Measurements from ENCODE around the gene SYCP3. TPM values are rescaled to one million over a fixed set of nuclear protein-coding genes. Genes with fewer than 3 reads are reported as not detected.

Gene SYCP3
- total RNA-seq, 4 donors from 2014 or later = not detected

- no peak for DNase-seq (ENCODE audit: extremely low spot score)
- 69% methylated on average over 5 of the region's 5 CpGs for WGBS
- intact Hi-C loops (cut with DNase I) = loop anchor here (5.0 kb wide), 1 partner anchor 344 kb away; no protein-coding TSS in a partner anchor
- Histone ChIP-seq H3K36me3 (peaks cover 5 to 66% (median 22%) of the 10 kb centered on the region in 4 donors), H3K27me3 (no peaks in the 10 kb centered on the region), H3K4me3 (no peak overlapping the region), H3K4me1 (peaks cover 0 to 13% (median 4%) of the 10 kb centered on the region in 4 donors), H3K9me3 (no peaks in the 10 kb centered on the region), H3K27ac (replicated peaks in 1 of 4) (no peak overlapping the region)
- TF ChIP-seq, protein P1, sequence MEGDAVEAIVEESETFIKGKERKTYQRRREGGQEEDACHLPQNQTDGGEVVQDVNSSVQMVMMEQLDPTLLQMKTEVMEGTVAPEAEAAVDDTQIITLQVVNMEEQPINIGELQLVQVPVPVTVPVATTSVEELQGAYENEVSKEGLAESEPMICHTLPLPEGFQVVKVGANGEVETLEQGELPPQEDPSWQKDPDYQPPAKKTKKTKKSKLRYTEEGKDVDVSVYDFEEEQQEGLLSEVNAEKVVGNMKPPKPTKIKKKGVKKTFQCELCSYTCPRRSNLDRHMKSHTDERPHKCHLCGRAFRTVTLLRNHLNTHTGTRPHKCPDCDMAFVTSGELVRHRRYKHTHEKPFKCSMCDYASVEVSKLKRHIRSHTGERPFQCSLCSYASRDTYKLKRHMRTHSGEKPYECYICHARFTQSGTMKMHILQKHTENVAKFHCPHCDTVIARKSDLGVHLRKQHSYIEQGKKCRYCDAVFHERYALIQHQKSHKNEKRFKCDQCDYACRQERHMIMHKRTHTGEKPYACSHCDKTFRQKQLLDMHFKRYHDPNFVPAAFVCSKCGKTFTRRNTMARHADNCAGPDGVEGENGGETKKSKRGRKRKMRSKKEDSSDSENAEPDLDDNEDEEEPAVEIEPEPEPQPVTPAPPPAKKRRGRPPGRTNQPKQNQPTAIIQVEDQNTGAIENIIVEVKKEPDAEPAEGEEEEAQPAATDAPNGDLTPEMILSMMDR (IDR thresholded peaks at IDR 0.05) = no peak
- TF ChIP-seq EP300 (IDR thresholded peaks at IDR 0.05) = no peak
- no peak for TF ChIP-seq POLR2AphosphoS5 (IDR thresholded peaks at IDR 0.05)
- no peak for TF ChIP-seq POLR2A (IDR thresholded peaks at IDR 0.05; ENCODE audit: low read depth)
Measured at GRCh38 chr12:101761350-101761749, 22.1 kb upstream of the SYCP3 start.

DNA sequence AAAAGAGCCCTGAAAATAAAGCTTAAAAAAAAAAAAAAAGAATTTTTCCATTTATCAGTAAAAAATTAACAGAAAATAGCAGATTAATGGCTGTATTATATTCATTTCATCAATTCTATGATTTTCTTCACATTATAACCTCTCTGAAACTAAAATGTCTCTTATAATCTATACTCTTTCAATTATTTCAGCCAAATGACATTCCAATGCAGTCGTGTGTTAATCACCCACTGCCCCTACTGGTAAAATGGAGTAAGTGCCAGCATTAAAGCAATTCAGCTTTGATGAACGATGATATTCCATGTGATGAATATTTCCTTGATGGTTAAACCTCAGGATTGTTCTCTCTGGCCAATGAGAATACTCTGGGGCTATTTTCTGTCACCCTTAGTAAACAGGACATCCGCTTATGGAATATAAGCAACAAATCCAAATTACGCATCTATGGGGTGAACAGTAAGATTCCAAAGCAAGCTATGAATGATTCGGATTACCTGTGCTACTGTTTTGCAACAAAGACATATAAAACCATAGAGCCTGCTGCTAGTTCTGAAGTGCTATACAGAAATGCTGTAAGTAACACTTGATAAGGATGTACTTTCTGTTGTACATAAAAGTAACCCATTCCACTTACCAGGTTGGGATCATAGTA lies 20.3 kb upstream of the SYCP3 start:
- Histone ChIP-seq H3K27ac (replicated peaks in 1 of 4) (no peak overlapping the region), H3K4me3 (no peak overlapping the region), H3K27me3 (no peaks in the 10 kb centered on the region), H3K9me3 (no peaks in the 10 kb centered on the region), H3K36me3 (peaks cover 17 to 67% (median 30%) of the 10 kb centered on the region in 4 donors), H3K4me1 (peaks cover 0 to 10% (median 3%) of the 10 kb centered on the region in 4 donors)
- TF ChIP-seq POLR2AphosphoS5 (IDR thresholded peaks at IDR 0.05) = no peak
- TF ChIP-seq, protein P1 (IDR thresholded peaks at IDR 0.05) = peak; percentile 59 to 79 (median 66)
- 64% methylated on average over 5 of the region's 5 CpGs for WGBS
- intact Hi-C loops (cut with DNase I) = loop anchor here (5.0 kb wide), 1 partner anchor 342 kb away; no protein-coding TSS in a partner anchor
- DNase-seq (ENCODE audit: extremely low spot score) = no peak

DNA sequence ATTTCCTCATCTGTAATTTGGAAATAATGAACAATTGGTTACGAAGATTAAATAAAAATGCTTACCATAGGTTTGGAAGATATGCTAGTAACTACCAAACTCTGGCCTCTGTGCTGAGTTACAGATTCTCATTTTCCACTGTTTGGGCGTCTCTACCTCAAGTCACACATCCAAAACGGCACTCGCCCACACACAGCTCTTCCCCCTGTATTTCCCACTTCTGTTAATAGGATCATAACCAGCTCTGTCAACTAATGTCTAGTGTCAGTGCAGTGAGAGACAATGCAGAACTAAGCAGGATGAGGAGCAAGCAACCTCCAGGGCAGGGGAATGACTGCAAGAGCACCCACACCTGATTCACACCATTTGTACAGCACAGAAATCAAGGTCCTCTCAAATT lies 10.9 kb upstream of the SYCP3 start:
- intact Hi-C loops (cut with DNase I) = no loop called here
- no peak for DNase-seq (ENCODE audit: extremely low spot score)
- H3K9me3 ChIP-seq = no peaks in the 10 kb centered on the region
- H3K27me3 ChIP-seq = no peaks in the 10 kb centered on the region
- peaks cover 10 to 95% (median 82%) of the 10 kb centered on the region in 4 donors for H3K36me3 ChIP-seq
- no peak for TF ChIP-seq POLR2AphosphoS5 (IDR thresholded peaks at IDR 0.05)
- no peak for TF ChIP-seq EP300 (IDR thresholded peaks at IDR 0.05)
- TF ChIP-seq, protein P1 (IDR thresholded peaks at IDR 0.05) = no peak
- TF ChIP-seq POLR2A (IDR thresholded peaks at IDR 0.05; ENCODE audit: low read depth) = no peak
- H3K4me1 ChIP-seq = no peaks in the 10 kb centered on the region
- H3K4me3 ChIP-seq = no peak overlapping the region
- H3K27ac ChIP-seq (replicated peaks in 1 of 4) = no peak overlapping the region
- WGBS = 74% methylated on average over 4 of the region's 4 CpGs

- TF ChIP-seq EP300 (IDR thresholded peaks at IDR 0.05) (no peak), POLR2AphosphoS5 (IDR thresholded peaks at IDR 0.05) (no peak), POLR2A (IDR thresholded peaks at IDR 0.05; ENCODE audit: low read depth) (no peak)
- TF ChIP-seq, protein P1 (IDR thresholded peaks at IDR 0.05) = no peak
- DNase-seq (ENCODE audit: extremely low spot score) = no peak
- Histone ChIP-seq H3K4me3 (no peak overlapping the region), H3K27ac (replicated peaks in 1 of 4) (no peak overlapping the region), H3K36me3 (peaks cover 10 to 96% (median 82%) of the 10 kb centered on the region in 4 donors), H3K27me3 (no peaks in the 10 kb centered on the region), H3K9me3 (no peaks in the 10 kb centered on the region), H3K4me1 (no peaks in the 10 kb centered on the region)
- intact Hi-C loops (cut with DNase I) = no loop called here
- 73% methylated on average over 4 of the region's 4 CpGs for WGBS
Measured at GRCh38 chr12:101749657-101750056, 10.4 kb upstream of the SYCP3 start.

Measured in esophagus muscularis mucosa (tissue), 4 donors.